Kidney glomerular epithelial cell (primary cell): ENCODE data around the gene PRLR.

Experiments used
- DNase-seq: peaks from one replicate; lab custom pipeline; 2025; lab: John Stamatoyannopoulos, UW

Gene PRLR

GRCh38 chr5:35032356-35032755 lies 197.9 kb downstream of the PRLR start:
- DNase-seq = no peak

DNA sequence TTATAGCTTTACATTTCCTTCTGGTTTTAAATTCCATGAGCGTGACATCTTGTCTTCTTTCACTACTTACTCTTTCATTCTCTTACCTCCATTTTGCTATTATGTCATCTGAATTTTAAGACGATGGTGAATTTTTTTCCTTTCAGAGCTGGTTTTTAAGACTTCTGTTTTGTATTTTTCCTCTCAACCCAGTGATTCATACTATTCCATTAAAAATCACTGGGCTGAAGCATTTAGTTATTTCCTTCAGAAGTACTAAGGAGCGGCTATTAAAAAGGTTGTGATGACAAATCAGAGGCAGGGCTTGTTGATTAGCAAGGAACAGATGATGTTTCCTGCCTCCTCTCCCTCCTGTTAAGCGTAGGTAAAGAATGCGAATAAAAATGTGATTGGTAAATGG lies 199.0 kb downstream of the PRLR start:
- peak; percentile 86 for DNase-seq

- no peak for DNase-seq
Measured at GRCh38 chr5:35030426-35031100, 199.7 kb downstream of the PRLR start.

GRCh38 chr5:35029333-35029732 lies 201.0 kb downstream of the PRLR start:
- DNase-seq = peak; percentile 63

- DNase-seq = peak; percentile 11
Measured at GRCh38 chr5:35026941-35027340, 203.3 kb downstream of the PRLR start.

DNA sequence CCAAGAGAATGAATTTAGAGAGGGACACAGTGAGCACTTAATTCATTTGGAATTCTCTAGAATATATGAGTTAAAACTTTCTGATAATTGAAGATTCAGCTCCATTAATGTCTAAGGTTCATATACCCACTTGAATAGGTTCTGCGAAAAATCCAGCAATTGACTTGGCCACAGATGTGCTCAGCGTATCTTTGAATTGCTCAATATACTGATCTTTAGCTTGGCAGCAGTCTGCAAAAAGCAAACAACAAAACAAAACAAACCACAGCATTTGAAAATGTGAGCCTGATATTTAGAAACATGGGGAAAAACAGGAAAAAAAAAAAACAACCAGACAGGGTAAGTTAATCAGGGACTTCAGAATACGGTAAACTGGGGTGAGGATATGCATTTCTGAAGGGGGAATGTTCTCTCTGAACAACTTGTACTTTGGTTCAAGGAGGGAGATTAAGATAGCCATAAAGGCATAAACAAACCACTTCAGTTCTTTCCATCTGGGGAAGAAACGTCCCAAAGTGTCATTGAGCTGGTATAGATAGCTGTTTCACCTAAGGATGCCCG lies 203.9 kb downstream of the PRLR start:
- no peak for DNase-seq

GRCh38 chr5:35024911-35025510 lies 205.3 kb downstream of the PRLR start:
- no peak for DNase-seq

GRCh38 chr5:35023391-35024178 lies 206.7 kb downstream of the PRLR start:
- DNase-seq = no peak

DNA sequence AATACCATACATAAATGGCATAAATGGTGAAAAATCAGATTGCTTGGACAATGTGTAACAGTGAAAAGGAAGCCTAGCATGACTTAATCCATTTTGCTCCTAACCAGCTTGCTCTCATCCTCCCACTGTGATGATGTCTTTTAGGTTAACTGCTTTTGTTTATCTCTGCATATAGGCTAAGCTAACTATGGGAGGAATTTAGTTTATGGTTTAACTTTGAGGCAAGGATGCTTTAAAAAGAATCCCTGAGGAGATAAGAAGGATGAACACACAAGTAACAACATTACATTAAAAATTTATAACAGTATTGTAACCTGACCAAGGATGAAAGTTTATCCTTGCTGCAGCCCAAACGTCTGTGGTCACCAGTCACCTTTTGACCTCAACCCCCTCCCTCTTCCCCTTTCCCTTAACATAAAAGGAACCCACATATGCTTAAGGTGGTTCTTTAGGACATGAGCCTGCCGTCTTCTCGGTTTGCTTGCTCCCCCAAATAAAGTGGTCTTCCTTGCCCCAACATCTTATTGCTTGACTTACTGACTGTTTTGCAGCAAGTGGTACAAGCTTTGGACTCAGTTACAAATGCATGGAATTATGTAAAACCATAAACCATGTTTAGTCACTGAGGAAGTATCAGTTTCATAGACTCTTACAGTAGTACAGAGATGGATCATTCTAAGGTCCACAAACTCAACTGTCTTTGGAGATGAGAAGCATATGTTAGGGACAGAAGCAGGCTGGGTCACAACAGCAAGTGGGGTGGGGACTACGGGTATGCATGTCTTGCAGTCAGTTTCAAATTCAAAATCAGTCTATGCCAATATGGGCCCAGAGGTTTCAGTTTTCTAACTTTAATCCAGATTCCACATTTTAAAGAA lies 213.9 kb downstream of the PRLR start:
- no peak for DNase-seq

GRCh38 chr5:35015063-35015462 lies 215.2 kb downstream of the PRLR start:
- DNase-seq = no peak

DNA sequence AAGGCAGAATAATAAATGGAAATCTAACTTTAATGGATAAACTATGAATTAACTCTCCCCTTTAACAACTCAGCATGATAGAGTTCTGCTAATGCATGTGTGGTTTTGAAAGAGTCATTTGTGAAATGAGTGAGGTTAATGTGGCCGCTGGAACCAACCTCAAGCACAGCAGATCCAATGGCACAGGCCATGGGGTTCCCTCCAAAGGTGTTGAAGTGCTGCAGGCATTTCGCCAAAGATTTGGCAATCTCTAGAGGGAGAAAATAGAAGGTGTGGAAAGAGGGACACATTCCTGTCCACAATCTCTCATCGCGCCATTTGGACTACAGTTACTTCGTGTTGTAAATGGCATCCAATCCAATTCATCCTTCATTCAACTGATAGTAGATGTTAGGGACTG lies 217.5 kb downstream of the PRLR start:
- DNase-seq = no peak

GRCh38 chr5:35012365-35012764 lies 217.9 kb downstream of the PRLR start:
- no peak for DNase-seq

DNA sequence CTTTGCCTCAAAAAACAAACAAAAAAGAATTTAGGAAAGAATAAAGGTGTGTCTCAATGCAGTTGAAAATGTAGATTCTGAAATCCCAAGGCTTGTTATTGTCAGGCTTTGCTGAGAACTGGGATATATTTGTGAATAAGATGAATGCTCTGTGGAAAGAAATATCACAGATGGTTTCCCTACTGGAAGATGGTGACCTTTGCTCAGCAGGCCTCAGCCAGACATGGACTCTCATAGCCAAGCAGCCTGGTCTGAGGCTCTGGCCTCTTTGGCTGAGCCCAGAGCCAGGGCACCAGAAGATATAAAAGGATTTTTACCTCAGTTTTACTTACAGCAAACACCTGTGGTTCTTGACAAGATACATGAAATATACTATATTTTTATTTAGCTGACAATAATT lies 219.6 kb downstream of the PRLR start:
- DNase-seq = no peak

GRCh38 chr5:35009657-35010056 lies 220.6 kb downstream of the PRLR start:
- DNase-seq = no peak

- DNase-seq = no peak
Measured at GRCh38 chr5:35009019-35009418, 221.3 kb downstream of the PRLR start.

GRCh38 chr5:35004771-35005170 lies 225.5 kb downstream of the PRLR start:
- DNase-seq = no peak

DNA sequence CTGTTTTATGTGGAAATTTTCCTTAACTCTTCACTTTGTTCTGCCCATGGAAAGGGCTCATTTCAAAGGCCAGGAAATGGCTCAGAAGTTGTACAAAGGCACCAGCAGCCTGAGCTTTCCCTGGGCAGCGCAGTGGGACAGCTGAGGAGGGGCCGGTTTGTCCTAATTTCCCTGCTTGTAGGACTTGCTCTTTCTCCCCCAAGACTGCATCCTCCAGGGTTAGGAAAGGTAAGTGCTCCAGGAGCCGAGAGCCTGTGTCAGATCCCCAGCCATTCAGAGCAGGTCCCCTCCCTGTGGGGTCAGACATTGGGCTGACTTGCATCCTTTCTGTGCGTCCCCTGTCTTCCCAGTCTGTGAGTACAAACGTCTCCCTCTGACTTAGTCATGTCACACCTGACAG lies 226.1 kb downstream of the PRLR start:
- DNase-seq = no peak

GRCh38 chr5:35003018-35003957 lies 227.0 kb downstream of the PRLR start:
- peak; percentile 33 for DNase-seq

DNA sequence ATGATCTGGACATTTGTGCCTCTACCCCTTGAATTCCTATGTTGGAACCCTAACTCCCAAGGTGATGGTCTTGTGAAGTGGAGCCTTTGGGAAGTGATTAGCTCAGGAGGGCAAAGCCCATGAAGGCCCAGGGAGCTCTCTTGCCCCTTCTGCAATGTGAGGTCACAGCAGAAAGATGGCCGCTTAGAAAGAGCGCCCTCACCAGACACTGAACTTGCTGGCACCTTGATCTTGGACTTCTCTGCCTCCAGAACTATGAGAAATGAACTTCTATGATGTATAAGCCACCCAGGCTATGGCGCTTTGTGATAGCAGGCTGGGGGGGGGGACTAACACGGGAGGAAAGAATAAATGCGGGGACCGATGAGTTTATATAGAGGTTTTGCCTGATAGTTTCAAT lies 227.8 kb downstream of the PRLR start:
- DNase-seq = no peak

DNA sequence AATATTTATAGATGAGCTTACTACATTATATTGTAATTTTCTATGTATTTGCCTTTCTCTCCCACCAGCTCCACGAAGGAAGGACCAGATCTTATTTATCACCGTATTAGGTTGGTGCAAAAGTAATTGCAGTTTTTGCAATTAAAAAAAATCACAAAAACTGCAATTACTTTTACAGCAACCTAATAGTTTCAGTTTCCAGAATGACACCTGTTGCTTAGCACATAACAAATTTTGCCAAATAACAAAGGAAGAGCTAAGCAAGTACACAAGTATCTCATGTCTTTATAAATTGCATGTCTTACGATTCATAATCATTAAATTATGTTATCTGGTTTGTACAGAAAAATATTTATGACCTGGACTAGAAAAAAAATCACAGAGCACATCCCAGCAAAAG lies 228.4 kb downstream of the PRLR start:
- DNase-seq = no peak
